ENCODE results near the gene ADGRG2.
"Not testable (repeated sequence)": the region's sequence is repeated elsewhere in the genome, so short reads cannot be mapped to it uniquely, and the experiment has no call there.

The ADGRG2 gene

GRCh38 chrX:18995221-18995620, 127.0 kb downstream of the ADGRG2 start:
- no peak for DNase-seq

GRCh38 chrX:18994713-18995112, 127.6 kb downstream of the ADGRG2 start:
- no peak for DNase-seq

- no peak for DNase-seq
These were observed 129.4 kb downstream of the ADGRG2 start for GRCh38 chrX:18992829-18993228.

GRCh38 chrX:18985186-18985435, 137.2 kb downstream of the ADGRG2 start:
- DNase-seq, result no peak

- peak; percentile 79 for DNase-seq
These were observed 137.7 kb downstream of the ADGRG2 start for GRCh38 chrX:18984381-18985185.

- DNase-seq, result peak; percentile 28
These were observed 138.4 kb downstream of the ADGRG2 start, which contains the start of gene PHKA2 for GRCh38 chrX:18983666-18984380. PHKA2 (minus strand) TSS chrX:18984114; CDS start chrX:18983932, 182 bp downstream.

- DNase-seq, result no peak
These were observed 141.0 kb downstream of the ADGRG2 start for GRCh38 chrX:18981124-18981807.

- DNase-seq, result not testable (repeated sequence)
These were observed 142.0 kb downstream of the ADGRG2 start for GRCh38 chrX:18980262-18980661.

GRCh38 chrX:18974993-18975392, 147.3 kb downstream of the ADGRG2 start:
- DNase-seq, result no peak

GRCh38 chrX:18973527-18974192, 148.6 kb downstream of the ADGRG2 start:
- DNase-seq, result peak; percentile 12

GRCh38 chrX:18971506-18971905, 150.8 kb downstream of the ADGRG2 start:
- no peak for DNase-seq

- DNase-seq, result no peak
These were observed 151.8 kb downstream of the ADGRG2 start for GRCh38 chrX:18970465-18970864.

GRCh38 chrX:18966624-18967023, 155.6 kb downstream of the ADGRG2 start:
- DNase-seq, result no peak

- no peak for DNase-seq
These were observed 157.4 kb downstream of the ADGRG2 start for GRCh38 chrX:18964901-18965300.

GRCh38 chrX:18964026-18964425, 158.2 kb downstream of the ADGRG2 start:
- DNase-seq, result no peak

GRCh38 chrX:18962329-18962728, 159.9 kb downstream of the ADGRG2 start:
- no peak for DNase-seq

GRCh38 chrX:18961686-18962085, 160.6 kb downstream of the ADGRG2 start:
- no peak for DNase-seq

- no peak for DNase-seq
These were observed 165.8 kb downstream of the ADGRG2 start for GRCh38 chrX:18956303-18957032.

- DNase-seq, result no peak
These were observed 166.6 kb downstream of the ADGRG2 start for GRCh38 chrX:18955676-18956075.

- DNase-seq, result no peak
These were observed 171.2 kb downstream of the ADGRG2 start for GRCh38 chrX:18951032-18951431.

- DNase-seq, result no peak
These were observed 172.3 kb downstream of the ADGRG2 start for GRCh38 chrX:18949944-18950301.

GRCh38 chrX:18949291-18949943, 172.9 kb downstream of the ADGRG2 start:
- no peak for DNase-seq

Measured in NCI-H1092 (cell line).